Osteocyte (in vitro differentiated cells): ENCODE results near the gene WARS2. TPM values are rescaled to one million over a fixed set of nuclear protein-coding genes. Genes with fewer than 3 reads are reported as not detected.
A peak's percentile ranks its signal among the peaks of the same experiment; 100 is the strongest.

ENCODE experiments used
- DNase-seq: peaks from one replicate; pipeline ENCODE4 v3.0.0; 2021; ENCODE audit warnings: mixed read lengths; ENCODE audit not compliant: unreplicated experiment; ENCODE audit errors: extremely low spot score
- H3K27ac Mint-ChIP-seq: one replicate; pipeline ENCODE4 v1.8.0; 2021; ENCODE audit warnings: mild to moderate bottlenecking, mixed read lengths; ENCODE audit not compliant: unreplicated experiment
- H3K27me3 Mint-ChIP-seq: one replicate; pipeline ENCODE4 v1.8.0; 2021; ENCODE audit warnings: mixed read lengths; ENCODE audit not compliant: unreplicated experiment
- H3K36me3 Mint-ChIP-seq: one replicate; pipeline ENCODE4 v1.8.0; 2021; ENCODE audit warnings: mixed read lengths; ENCODE audit not compliant: unreplicated experiment
- H3K4me1 Mint-ChIP-seq: one replicate; pipeline ENCODE4 v1.8.0; 2021; ENCODE audit warnings: mixed read lengths; ENCODE audit not compliant: unreplicated experiment
- H3K4me3 Mint-ChIP-seq: one replicate; pipeline ENCODE4 v1.8.0; 2021; ENCODE audit warnings: mild to moderate bottlenecking, moderate library complexity, mixed read lengths; ENCODE audit not compliant: unreplicated experiment
- H3K9me3 Mint-ChIP-seq: one replicate; pipeline ENCODE4 v1.8.0; 2021; ENCODE audit warnings: mixed read lengths; ENCODE audit not compliant: unreplicated experiment
- total RNA-seq: library from RNA; stranded (reverse); gene quantifications from 2 replicates; pipeline ENCODE4 v1.2.1, GENCODE V29; 2021
- TF ChIP-seq, protein P1 (sequence below): fragments of 200-600 bp; sonication (generic); IDR thresholded peaks from 2 replicates; pipeline ENCODE4 v1.5.0; 2021; ENCODE audit warnings: antibody characterized with exemption, mild to moderate bottlenecking, moderate library complexity

WARS2 gene
- total RNA-seq, 1 donor from 2014 or later: 13.2 TPM

- H3K4me3 Mint-ChIP-seq: no peak overlapping the region
- TF ChIP-seq, protein P1, sequence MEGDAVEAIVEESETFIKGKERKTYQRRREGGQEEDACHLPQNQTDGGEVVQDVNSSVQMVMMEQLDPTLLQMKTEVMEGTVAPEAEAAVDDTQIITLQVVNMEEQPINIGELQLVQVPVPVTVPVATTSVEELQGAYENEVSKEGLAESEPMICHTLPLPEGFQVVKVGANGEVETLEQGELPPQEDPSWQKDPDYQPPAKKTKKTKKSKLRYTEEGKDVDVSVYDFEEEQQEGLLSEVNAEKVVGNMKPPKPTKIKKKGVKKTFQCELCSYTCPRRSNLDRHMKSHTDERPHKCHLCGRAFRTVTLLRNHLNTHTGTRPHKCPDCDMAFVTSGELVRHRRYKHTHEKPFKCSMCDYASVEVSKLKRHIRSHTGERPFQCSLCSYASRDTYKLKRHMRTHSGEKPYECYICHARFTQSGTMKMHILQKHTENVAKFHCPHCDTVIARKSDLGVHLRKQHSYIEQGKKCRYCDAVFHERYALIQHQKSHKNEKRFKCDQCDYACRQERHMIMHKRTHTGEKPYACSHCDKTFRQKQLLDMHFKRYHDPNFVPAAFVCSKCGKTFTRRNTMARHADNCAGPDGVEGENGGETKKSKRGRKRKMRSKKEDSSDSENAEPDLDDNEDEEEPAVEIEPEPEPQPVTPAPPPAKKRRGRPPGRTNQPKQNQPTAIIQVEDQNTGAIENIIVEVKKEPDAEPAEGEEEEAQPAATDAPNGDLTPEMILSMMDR: peak; percentile 52
- peaks cover 13% of the 10 kb centered on the region for H3K4me1 Mint-ChIP-seq
- H3K27me3 Mint-ChIP-seq: no peaks in the 10 kb centered on the region
- H3K9me3 Mint-ChIP-seq: no peaks in the 10 kb centered on the region
- H3K27ac Mint-ChIP-seq: no peak overlapping the region
- no peak for DNase-seq
- H3K36me3 Mint-ChIP-seq: no peaks in the 10 kb centered on the region
Measured at GRCh38 chr1:119141020-119141424, 569 bp upstream of the WARS2 start.

DNA sequence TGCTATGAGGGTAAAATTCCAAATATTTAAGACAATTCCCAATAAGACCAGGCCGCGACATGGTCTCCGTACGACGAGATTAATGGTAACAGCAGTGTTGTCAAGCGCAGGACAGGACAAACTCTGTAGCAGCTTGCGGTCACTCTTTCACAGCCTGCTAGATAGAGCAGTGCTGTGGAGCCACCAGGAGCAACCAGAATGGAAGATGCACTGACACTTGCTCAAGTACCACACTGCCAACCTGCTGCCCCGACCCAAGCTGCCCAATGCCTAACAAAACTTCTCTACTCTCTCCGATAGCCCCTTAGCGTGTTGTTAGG, 636 bp downstream of the WARS2 start:
- peaks cover 13% of the 10 kb centered on the region for H3K4me1 Mint-ChIP-seq
- no peaks in the 10 kb centered on the region for H3K9me3 Mint-ChIP-seq
- no peak overlapping the region for H3K27ac Mint-ChIP-seq
- TF ChIP-seq, protein P1: no peak
- H3K36me3 Mint-ChIP-seq: no peaks in the 10 kb centered on the region
- no peak for DNase-seq
- H3K27me3 Mint-ChIP-seq: no peaks in the 10 kb centered on the region
- H3K4me3 Mint-ChIP-seq: no peak overlapping the region

- no peaks in the 10 kb centered on the region for H3K27me3 Mint-ChIP-seq
- H3K27ac Mint-ChIP-seq: no peak overlapping the region
- H3K4me1 Mint-ChIP-seq: peaks cover 13% of the 10 kb centered on the region
- no peak for DNase-seq
- TF ChIP-seq, protein P1: no peak
- H3K9me3 Mint-ChIP-seq: no peaks in the 10 kb centered on the region
- H3K4me3 Mint-ChIP-seq: no peak overlapping the region
- H3K36me3 Mint-ChIP-seq: no peaks in the 10 kb centered on the region
Measured at GRCh38 chr1:119139403-119139802, 1.1 kb downstream of the WARS2 start.

GRCh38 chr1:119136401-119136800, 4.1 kb downstream of the WARS2 start:
- TF ChIP-seq, protein P1: no peak
- no peak for DNase-seq
- no peaks in the 10 kb centered on the region for H3K27me3 Mint-ChIP-seq
- no peaks in the 10 kb centered on the region for H3K36me3 Mint-ChIP-seq
- no peak overlapping the region for H3K27ac Mint-ChIP-seq
- H3K9me3 Mint-ChIP-seq: no peaks in the 10 kb centered on the region
- peaks cover 8% of the 10 kb centered on the region for H3K4me1 Mint-ChIP-seq
- no peak overlapping the region for H3K4me3 Mint-ChIP-seq

GRCh38 chr1:119133987-119134386, 6.5 kb downstream of the WARS2 start:
- H3K27me3 Mint-ChIP-seq: no peaks in the 10 kb centered on the region
- TF ChIP-seq, protein P1: no peak
- no peak for DNase-seq
- H3K9me3 Mint-ChIP-seq: no peaks in the 10 kb centered on the region
- no peak overlapping the region for H3K4me3 Mint-ChIP-seq
- no peak overlapping the region for H3K27ac Mint-ChIP-seq
- peaks cover 1% of the 10 kb centered on the region for H3K4me1 Mint-ChIP-seq
- H3K36me3 Mint-ChIP-seq: peaks cover 2% of the 10 kb centered on the region
